H1 (cell line): ENCODE results near the gene RAD50. TPM values are rescaled to one million over a fixed set of nuclear protein-coding genes. Genes with fewer than 3 reads are reported as not detected.

Source experiments
- NANOG ChIP-seq: IDR thresholded peaks from 2 replicates; pipeline ENCODE4 v1.6.1; 2011; ENCODE audit warnings: low read length, low read depth, mild to moderate bottlenecking, inconsistent platforms; ENCODE audit not compliant: insufficient read depth, poor library complexity, severe bottlenecking
- TAF1 ChIP-seq: IDR thresholded peaks from 2 replicates; pipeline ENCODE4 v1.6.1; 2011; ENCODE audit warnings: mild to moderate bottlenecking, low read depth, low read length
- polyA plus RNA-seq, 7 experiments: library from polyadenylated mRNA; depleted of rRNA in 3 of 7; stranded (reverse) in 5 of 7; unstranded in 2 of 7; fragments of >200 nt in 5 of 7; fragments of 200-250 nt in 2 of 7; gene quantifications; 1 replicate in 5 of 7; 2 replicates in 1 of 7; 4 replicates in 1 of 7; pipeline versions ENCODE4 v1.2.1 to v1.2.3, GENCODE V29; 2011 to 2013; ENCODE audit warnings: missing spikeins in 2 of 7, mixed read lengths in 2 of 7
- total RNA-seq: library from RNA; stranded (reverse); fragmentation: NEBNext Ultra II Directional; extraction: Animal tissue kit (Norgen Biotek cat#: 25700); gene quantifications from 2 replicates; pipeline ENCODE4 v1.2.1, GENCODE V29; 2021
- TF ChIP-seq, protein P1 (sequence below): fragments of 300-600 bp; sonication (generic); IDR thresholded peaks from 2 replicates; pipeline ENCODE4 v1.7.1; 2012; ENCODE audit warnings: low read length, moderate library complexity, mild to moderate bottlenecking, inconsistent platforms; ENCODE audit not compliant: insufficient replicate concordance
- TF ChIP-seq, protein P2 (sequence below): IDR thresholded peaks from 2 replicates; pipeline ENCODE4 v1.6.1; 2011; ENCODE audit warnings: low read depth, mild to moderate bottlenecking, low read length; ENCODE audit not compliant: insufficient read depth

RAD50 gene
- total and polyA plus RNA-seq, 2 of the 8 experiments (the other 6 are each of a cell fraction or from before 2014, with no cell fraction given) = 10.1 to 39.4 TPM

GRCh38 chr5:132566657-132567056 is 9.9 kb downstream of the RAD50 start (continued):
- TF ChIP-seq, protein P1, sequence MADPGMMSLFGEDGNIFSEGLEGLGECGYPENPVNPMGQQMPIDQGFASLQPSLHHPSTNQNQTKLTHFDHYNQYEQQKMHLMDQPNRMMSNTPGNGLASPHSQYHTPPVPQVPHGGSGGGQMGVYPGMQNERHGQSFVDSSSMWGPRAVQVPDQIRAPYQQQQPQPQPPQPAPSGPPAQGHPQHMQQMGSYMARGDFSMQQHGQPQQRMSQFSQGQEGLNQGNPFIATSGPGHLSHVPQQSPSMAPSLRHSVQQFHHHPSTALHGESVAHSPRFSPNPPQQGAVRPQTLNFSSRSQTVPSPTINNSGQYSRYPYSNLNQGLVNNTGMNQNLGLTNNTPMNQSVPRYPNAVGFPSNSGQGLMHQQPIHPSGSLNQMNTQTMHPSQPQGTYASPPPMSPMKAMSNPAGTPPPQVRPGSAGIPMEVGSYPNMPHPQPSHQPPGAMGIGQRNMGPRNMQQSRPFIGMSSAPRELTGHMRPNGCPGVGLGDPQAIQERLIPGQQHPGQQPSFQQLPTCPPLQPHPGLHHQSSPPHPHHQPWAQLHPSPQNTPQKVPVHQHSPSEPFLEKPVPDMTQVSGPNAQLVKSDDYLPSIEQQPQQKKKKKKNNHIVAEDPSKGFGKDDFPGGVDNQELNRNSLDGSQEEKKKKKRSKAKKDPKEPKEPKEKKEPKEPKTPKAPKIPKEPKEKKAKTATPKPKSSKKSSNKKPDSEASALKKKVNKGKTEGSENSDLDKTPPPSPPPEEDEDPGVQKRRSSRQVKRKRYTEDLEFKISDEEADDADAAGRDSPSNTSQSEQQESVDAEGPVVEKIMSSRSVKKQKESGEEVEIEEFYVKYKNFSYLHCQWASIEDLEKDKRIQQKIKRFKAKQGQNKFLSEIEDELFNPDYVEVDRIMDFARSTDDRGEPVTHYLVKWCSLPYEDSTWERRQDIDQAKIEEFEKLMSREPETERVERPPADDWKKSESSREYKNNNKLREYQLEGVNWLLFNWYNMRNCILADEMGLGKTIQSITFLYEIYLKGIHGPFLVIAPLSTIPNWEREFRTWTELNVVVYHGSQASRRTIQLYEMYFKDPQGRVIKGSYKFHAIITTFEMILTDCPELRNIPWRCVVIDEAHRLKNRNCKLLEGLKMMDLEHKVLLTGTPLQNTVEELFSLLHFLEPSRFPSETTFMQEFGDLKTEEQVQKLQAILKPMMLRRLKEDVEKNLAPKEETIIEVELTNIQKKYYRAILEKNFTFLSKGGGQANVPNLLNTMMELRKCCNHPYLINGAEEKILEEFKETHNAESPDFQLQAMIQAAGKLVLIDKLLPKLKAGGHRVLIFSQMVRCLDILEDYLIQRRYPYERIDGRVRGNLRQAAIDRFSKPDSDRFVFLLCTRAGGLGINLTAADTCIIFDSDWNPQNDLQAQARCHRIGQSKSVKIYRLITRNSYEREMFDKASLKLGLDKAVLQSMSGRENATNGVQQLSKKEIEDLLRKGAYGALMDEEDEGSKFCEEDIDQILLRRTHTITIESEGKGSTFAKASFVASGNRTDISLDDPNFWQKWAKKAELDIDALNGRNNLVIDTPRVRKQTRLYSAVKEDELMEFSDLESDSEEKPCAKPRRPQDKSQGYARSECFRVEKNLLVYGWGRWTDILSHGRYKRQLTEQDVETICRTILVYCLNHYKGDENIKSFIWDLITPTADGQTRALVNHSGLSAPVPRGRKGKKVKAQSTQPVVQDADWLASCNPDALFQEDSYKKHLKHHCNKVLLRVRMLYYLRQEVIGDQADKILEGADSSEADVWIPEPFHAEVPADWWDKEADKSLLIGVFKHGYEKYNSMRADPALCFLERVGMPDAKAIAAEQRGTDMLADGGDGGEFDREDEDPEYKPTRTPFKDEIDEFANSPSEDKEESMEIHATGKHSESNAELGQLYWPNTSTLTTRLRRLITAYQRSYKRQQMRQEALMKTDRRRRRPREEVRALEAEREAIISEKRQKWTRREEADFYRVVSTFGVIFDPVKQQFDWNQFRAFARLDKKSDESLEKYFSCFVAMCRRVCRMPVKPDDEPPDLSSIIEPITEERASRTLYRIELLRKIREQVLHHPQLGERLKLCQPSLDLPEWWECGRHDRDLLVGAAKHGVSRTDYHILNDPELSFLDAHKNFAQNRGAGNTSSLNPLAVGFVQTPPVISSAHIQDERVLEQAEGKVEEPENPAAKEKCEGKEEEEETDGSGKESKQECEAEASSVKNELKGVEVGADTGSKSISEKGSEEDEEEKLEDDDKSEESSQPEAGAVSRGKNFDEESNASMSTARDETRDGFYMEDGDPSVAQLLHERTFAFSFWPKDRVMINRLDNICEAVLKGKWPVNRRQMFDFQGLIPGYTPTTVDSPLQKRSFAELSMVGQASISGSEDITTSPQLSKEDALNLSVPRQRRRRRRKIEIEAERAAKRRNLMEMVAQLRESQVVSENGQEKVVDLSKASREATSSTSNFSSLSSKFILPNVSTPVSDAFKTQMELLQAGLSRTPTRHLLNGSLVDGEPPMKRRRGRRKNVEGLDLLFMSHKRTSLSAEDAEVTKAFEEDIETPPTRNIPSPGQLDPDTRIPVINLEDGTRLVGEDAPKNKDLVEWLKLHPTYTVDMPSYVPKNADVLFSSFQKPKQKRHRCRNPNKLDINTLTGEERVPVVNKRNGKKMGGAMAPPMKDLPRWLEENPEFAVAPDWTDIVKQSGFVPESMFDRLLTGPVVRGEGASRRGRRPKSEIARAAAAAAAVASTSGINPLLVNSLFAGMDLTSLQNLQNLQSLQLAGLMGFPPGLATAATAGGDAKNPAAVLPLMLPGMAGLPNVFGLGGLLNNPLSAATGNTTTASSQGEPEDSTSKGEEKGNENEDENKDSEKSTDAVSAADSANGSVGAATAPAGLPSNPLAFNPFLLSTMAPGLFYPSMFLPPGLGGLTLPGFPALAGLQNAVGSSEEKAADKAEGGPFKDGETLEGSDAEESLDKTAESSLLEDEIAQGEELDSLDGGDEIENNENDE = no peak
- TF ChIP-seq NANOG (no peak), TAF1 (no peak)
- TF ChIP-seq, protein P2, sequence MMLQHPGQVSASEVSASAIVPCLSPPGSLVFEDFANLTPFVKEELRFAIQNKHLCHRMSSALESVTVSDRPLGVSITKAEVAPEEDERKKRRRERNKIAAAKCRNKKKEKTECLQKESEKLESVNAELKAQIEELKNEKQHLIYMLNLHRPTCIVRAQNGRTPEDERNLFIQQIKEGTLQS = no peak
